Loucy (cell line): Measurements from ENCODE around the gene CD96.

Experiments used
- H2AFZ ChIP-seq: fragments of 200-600 bp; sonication (generic); 2 replicates; pipeline ENCODE4 v1.6.0; 2016; ENCODE audit warnings: antibody characterized with exemption, mild to moderate bottlenecking, low read length, moderate library complexity
- H3F3A ChIP-seq: fragments of 200-600 bp; 2 replicates; pipeline ENCODE4 v1.6.0; 2016; ENCODE audit warnings: antibody characterized with exemption, low read depth, mild to moderate bottlenecking
- H3K27me3 ChIP-seq: fragments of 200-600 bp; sonication (generic); 2 replicates; pipeline ENCODE4 v1.6.1; 2014; ENCODE audit warnings: low read length, mild to moderate bottlenecking; ENCODE audit not compliant: insufficient read depth, poor library complexity, severe bottlenecking
- H3K36me3 ChIP-seq: fragments of 200-600 bp; sonication (generic); 2 replicates; pipeline ENCODE4 v1.6.1; 2016; ENCODE audit warnings: low read length; ENCODE audit not compliant: insufficient read depth
- H3K4me1 ChIP-seq: fragments of 200-600 bp; sonication (generic); 2 replicates; pipeline ENCODE4 v1.5.1; 2014; ENCODE audit warnings: low read length, mild to moderate bottlenecking; ENCODE audit not compliant: insufficient read depth, poor library complexity, severe bottlenecking
- H3K4me2 ChIP-seq: fragments of 200-600 bp; sonication (generic); 2 replicates; pipeline ENCODE4 v1.6.0; 2014; ENCODE audit warnings: antibody characterized with exemption, low read length, low read depth, mild to moderate bottlenecking; ENCODE audit not compliant: poor library complexity, severe bottlenecking
- H3K4me3 ChIP-seq: fragments of 200-600 bp; sonication (generic); 2 replicates; pipeline ENCODE4 v1.5.1; 2014; ENCODE audit warnings: low read length, mild to moderate bottlenecking, mixed read lengths; ENCODE audit not compliant: poor library complexity, severe bottlenecking
- H3K79me2 ChIP-seq: fragments of 200-600 bp; sonication (generic); 2 replicates; pipeline ENCODE4 v1.6.1; 2014; ENCODE audit warnings: low read length; ENCODE audit not compliant: insufficient read depth
- H3K9ac ChIP-seq: fragments of 200-600 bp; sonication (generic); 2 replicates; pipeline ENCODE4 v1.6.0; 2014; ENCODE audit warnings: mild to moderate bottlenecking, low read depth, low read length, moderate library complexity; ENCODE audit not compliant: poor library complexity, severe bottlenecking
- H3K9me2 ChIP-seq: fragments of 200-600 bp; sonication (generic); replicated peaks from 2 replicates; pipeline ENCODE4 v1.6.1; 2016; ENCODE audit warnings: low read depth, low read length, mixed read lengths
- H3K9me3 ChIP-seq: fragments of 200-600 bp; sonication (generic); 2 replicates; pipeline ENCODE4 v1.6.1; 2014; ENCODE audit warnings: mild to moderate bottlenecking, antibody characterized with exemption, low read length, low read depth; ENCODE audit not compliant: insufficient read depth
- H4K20me1 ChIP-seq: fragments of 200-600 bp; sonication (generic); 2 replicates; pipeline ENCODE4 v1.6.0; 2014; ENCODE audit warnings: antibody characterized with exemption, low read length, mild to moderate bottlenecking; ENCODE audit not compliant: insufficient read depth, poor library complexity, severe bottlenecking
- EZH2phosphoT487 ChIP-seq: fragments of 200-600 bp; IDR thresholded peaks from 2 replicates; pipeline ENCODE4 v1.6.1; 2018; ENCODE audit warnings: antibody characterized with exemption, mild to moderate bottlenecking, moderate library complexity, borderline replicate concordance
- TF ChIP-seq, protein P1 (sequence below): fragments of 200-600 bp; sonication (generic); conservative IDR thresholded peaks from 2 replicates; pipeline ENCODE4 v1.5.1; 2014; ENCODE audit warnings: mild to moderate bottlenecking, antibody characterized with exemption, low read length

CD96 gene

DNA sequence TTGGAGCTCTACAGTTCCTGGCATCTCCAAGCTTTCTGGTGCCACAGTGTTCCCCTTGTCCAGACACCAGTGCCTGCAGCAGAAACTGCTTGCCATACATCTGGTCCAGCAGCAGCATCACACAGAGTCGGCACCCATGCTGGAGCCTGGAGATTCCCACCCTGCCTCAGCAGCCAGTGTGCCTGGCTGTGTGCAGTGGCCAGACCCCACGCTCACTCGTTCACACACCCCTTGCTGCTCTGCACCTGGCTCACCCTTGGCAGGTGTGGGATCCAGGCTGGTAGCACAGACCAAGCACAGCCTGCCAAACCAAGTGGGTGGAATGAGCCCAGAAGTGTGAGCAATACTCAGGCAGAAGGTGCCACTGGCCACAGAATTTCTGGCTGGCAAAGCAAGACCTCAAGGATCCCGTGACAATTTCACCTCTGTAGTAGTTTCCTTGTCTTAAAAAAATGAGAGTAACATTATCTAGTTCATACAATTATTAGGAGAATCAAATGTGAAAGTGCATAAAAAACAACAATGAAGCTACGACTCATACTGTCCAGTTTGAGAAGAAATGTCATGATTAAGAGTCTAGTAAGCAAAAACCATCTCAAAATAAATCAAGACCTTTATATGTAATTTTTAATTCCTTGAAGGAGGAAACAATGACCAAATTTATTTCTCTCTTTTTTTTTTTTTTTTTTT is 76.1 kb downstream of the CD96 start:
- H3K27me3 ChIP-seq, result no peaks in the 10 kb centered on the region

DNA sequence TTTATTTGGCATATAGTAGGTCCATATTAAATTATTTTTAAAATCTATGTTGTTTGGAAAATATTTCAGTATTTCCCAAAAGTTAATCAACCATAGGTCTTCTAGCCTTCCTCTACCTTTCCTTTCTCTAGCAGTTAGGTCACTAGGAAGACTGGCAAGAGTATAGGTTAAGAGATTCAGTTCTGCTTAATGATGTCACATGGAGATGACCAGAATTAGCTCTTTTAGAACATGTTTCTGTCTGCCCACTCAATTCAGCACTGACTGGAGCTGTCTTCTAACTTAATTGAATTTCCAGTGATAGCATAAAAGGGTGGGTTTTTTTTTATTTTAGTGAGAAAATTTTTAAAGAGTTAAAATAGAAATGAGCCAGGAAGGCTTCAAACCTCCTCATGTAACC is 76.9 kb downstream of the CD96 start:
- no peaks in the 10 kb centered on the region for H3K27me3 ChIP-seq
- H3K36me3 ChIP-seq, result peaks cover 9% of the 10 kb centered on the region; the same call in 1 of the 2 replicates
- H3K9me3 ChIP-seq, result peaks cover 10% of the 10 kb centered on the region; the same call in 1 of the 2 replicates
- H3K9me2 ChIP-seq, result no peaks in the 10 kb centered on the region
- peaks cover 20% of the 10 kb centered on the region for H3K4me1 ChIP-seq
- TF ChIP-seq, protein P1, sequence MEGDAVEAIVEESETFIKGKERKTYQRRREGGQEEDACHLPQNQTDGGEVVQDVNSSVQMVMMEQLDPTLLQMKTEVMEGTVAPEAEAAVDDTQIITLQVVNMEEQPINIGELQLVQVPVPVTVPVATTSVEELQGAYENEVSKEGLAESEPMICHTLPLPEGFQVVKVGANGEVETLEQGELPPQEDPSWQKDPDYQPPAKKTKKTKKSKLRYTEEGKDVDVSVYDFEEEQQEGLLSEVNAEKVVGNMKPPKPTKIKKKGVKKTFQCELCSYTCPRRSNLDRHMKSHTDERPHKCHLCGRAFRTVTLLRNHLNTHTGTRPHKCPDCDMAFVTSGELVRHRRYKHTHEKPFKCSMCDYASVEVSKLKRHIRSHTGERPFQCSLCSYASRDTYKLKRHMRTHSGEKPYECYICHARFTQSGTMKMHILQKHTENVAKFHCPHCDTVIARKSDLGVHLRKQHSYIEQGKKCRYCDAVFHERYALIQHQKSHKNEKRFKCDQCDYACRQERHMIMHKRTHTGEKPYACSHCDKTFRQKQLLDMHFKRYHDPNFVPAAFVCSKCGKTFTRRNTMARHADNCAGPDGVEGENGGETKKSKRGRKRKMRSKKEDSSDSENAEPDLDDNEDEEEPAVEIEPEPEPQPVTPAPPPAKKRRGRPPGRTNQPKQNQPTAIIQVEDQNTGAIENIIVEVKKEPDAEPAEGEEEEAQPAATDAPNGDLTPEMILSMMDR, result no peak
- no peak for TF ChIP-seq EZH2phosphoT487
- no peak overlapping the region for H3K4me3 ChIP-seq
- no peak overlapping the region for H3K9ac ChIP-seq
- H2AFZ ChIP-seq, result no peak overlapping the region
- H3K79me2 ChIP-seq, result no peaks in the 10 kb centered on the region
- no peaks in the 10 kb centered on the region for H4K20me1 ChIP-seq
- no peak overlapping the region for H3K4me2 ChIP-seq
- no peaks in the 10 kb centered on the region for H3F3A ChIP-seq

More for the DNA sequence above, 76.1 kb downstream of the CD96 start:
- Histone ChIP-seq H3K9ac (no peak overlapping the region), H3K4me1 (peaks cover 20% of the 10 kb centered on the region), H3K79me2 (no peaks in the 10 kb centered on the region), H3K9me2 (no peaks in the 10 kb centered on the region), H3K9me3 (peaks cover 10% of the 10 kb centered on the region; the same call in 1 of the 2 replicates), H2AFZ (no peak overlapping the region), H3K4me3 (no peak overlapping the region), H3K36me3 (peaks cover 9% of the 10 kb centered on the region; the same call in 1 of the 2 replicates), H4K20me1 (no peaks in the 10 kb centered on the region), H3K4me2 (no peak overlapping the region), H3F3A (no peaks in the 10 kb centered on the region)
- TF ChIP-seq EZH2phosphoT487, result no peak
- TF ChIP-seq, protein P1, result no peak

DNA sequence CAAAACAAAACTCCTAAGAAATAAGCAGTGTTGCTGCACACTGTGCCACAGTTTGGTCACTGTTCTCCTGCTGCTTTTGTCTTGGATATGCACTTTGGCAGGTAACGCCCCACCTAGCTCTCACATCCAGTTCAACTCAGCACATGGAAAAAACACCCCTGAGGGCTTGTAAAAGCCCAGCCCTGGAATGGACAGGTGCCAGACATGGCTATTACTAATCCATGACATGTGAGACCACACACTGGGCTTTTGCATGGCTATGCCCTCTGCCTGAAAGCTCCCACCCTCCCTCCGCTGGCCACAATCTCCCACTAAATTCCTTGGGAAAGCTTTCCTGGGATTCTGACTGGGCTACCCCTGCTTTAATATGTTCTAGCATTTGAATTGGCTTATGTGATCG is 77.8 kb downstream of the CD96 start:
- TF ChIP-seq, protein P1, result no peak
- TF ChIP-seq EZH2phosphoT487, result no peak
- peaks cover 14% of the 10 kb centered on the region; the same call in 1 of the 2 replicates for H3K36me3 ChIP-seq
- H2AFZ ChIP-seq, result no peak overlapping the region
- H3K9ac ChIP-seq, result no peak overlapping the region
- no peak overlapping the region for H3K4me3 ChIP-seq
- no peaks in the 10 kb centered on the region for H3K27me3 ChIP-seq
- no peaks in the 10 kb centered on the region for H3K9me2 ChIP-seq
- no peaks in the 10 kb centered on the region for H3K79me2 ChIP-seq
- H3K4me2 ChIP-seq, result no peak overlapping the region
- no peaks in the 10 kb centered on the region for H4K20me1 ChIP-seq
- peaks cover 10% of the 10 kb centered on the region; the same call in 1 of the 2 replicates for H3K9me3 ChIP-seq
- H3F3A ChIP-seq, result no peaks in the 10 kb centered on the region
- peaks cover 25% of the 10 kb centered on the region for H3K4me1 ChIP-seq
